Ovary (tissue), 9 donors: ENCODE data around the gene SLC25A33. TPM values are rescaled to one million over a fixed set of nuclear protein-coding genes. Genes with fewer than 3 reads are reported as not detected.

Source experiments
- DNase-seq, 5 donors: peaks; one replicate each; pipeline ENCODE4 v3.0.0-alpha.2; 2019 to 2020
- H3K27ac ChIP-seq, 2 donors: fragments of 200-600 bp; one replicate each; pipeline versions ENCODE4 v1.5.1 to v1.8.0; 2019 to 2022
- H3K27me3 ChIP-seq: fragments of 200-600 bp; one replicate; pipeline ENCODE4 v1.8.0; 2022
- H3K36me3 ChIP-seq: fragments of 200-600 bp; sonication (generic); one replicate; pipeline ENCODE4 v1.5.1; 2019
- H3K4me1 ChIP-seq: one replicate; pipeline ENCODE4 v1.8.1; 2013; ENCODE audit warnings: mild to moderate bottlenecking, moderate library complexity; ENCODE audit not compliant: insufficient read depth
- H3K4me3 ChIP-seq: fragments of 200-600 bp; sonication (generic); one replicate; pipeline ENCODE4 v1.5.1; 2017
- H3K9me3 ChIP-seq, 2 donors: fragments of 200-600 bp in 1 of 2; sonication (generic) in 1 of 2; one replicate each; pipeline versions ENCODE4 v1.5.1 to v1.8.1; 2013 to 2019; ENCODE audit warnings: mild to moderate bottlenecking in 1 of 2, moderate library complexity in 1 of 2
- CTCF ChIP-seq, 3 donors: fragments of 450-650 bp in 2 of 3; fragments of 200-600 bp in 1 of 3; IDR thresholded peaks; one replicate each; pipeline versions ENCODE4 v1.5.1 to v1.8.0; 2016 to 2022; ENCODE audit warnings: antibody characterized with exemption in 3 of 3, mild to moderate bottlenecking in 1 of 3
- EP300 ChIP-seq: sonication (generic); formaldehyde crosslinking; IDR thresholded peaks from one replicate; pipeline ENCODE4 v1.6.1; 2017; ENCODE audit warnings: antibody characterized with exemption
- POLR2A ChIP-seq: fragments of 450-650 bp; IDR thresholded peaks from one replicate; pipeline ENCODE4 v1.6.1; 2017; ENCODE audit warnings: antibody characterized with exemption, mild to moderate bottlenecking, moderate library complexity
- WGBS, 3 donors: extraction: QIAGEN DNeasy Blood & Tissue Kit in 1 of 3; methylation state at CpG; one replicate each; pipeline versions ENCODE4 v1.1.5 to v1.1.7; 2013 to 2017; 5-methylcytosine and 5-hydroxymethylcytosine counted together
- intact Hi-C, 4 donors: fragments of 100-400 bp; cut with DNase I; formaldehyde crosslinking; loops; one replicate each; pipeline versions ENCODE4 v1.11.0 to v1.15.1; 2022 to 2023
- polyA plus RNA-seq, 2 donors: library from polyadenylated mRNA; stranded (reverse); fragments of 200-250 nt in 1 of 2; fragments of 350-450 nt in 1 of 2; fragmentation: Illumina TruSeq in 1 of 2; extraction: RNeasy Lipid Tissue Mini Kit (QIAGEN cat#74804) in 1 of 2; gene quantifications; one replicate each; pipeline ENCODE4 v1.2.3, GENCODE V29; 2013 to 2014
- total RNA-seq, 7 donors: library from RNA; depleted of rRNA in 2 of 7; stranded (reverse); fragments of >200 nt in 2 of 7; fragmentation: NEBNext Ultra II Directional in 3 of 7; extraction: Animal tissue kit (Norgen Biotek cat#: 25700) in 3 of 7; gene quantifications; one replicate each; pipeline versions ENCODE4 v1.1.0 to v1.2.4, GENCODE V29; 2016 to 2023
- donor health status: DM: no; HTN: no; CAD: no; lungs with moderate emphysema.
- donor health status: DM: no; HTN: no; CAD: no.
- donor health status: Bipolar disorder and iron deficiency.
- donor health status: DM: yes; HTN: yes; CAD: no.
- donor health status: DM: no; HTN: no; CAD: no.
- donor health status: DM: yes; HTN: yes; CAD: no.

Gene SLC25A33
- total and polyA plus RNA-seq, 9 donors, result 1.3 to 5.9 (median 3.9) TPM

GRCh38 chr1:9537863-9538668, 1.2 kb upstream of the SLC25A33 start:
- Histone ChIP-seq H3K27me3 (no peaks in the 10 kb centered on the region), H3K4me3 (no peak overlapping the region), H3K36me3 (no peaks in the 10 kb centered on the region), H3K9me3 (no peaks in the 10 kb centered on the region), H3K27ac (peak overlapping the region; percentile 24 to 83), H3K4me1 (peaks cover 2% of the 10 kb centered on the region)
- intact Hi-C loops, result no loop called here
- WGBS, 3 donors, result 75 to 82% (median 81%) methylated on average over 7 of the region's 7 CpGs
- TF ChIP-seq EP300 (no peak), CTCF (IDR thresholded peaks at IDR 0.05) (no peak), POLR2A (no peak)
- DNase-seq, result no peak

- DNase-seq, result peak; percentile 28 to 57 (median 52)
- Histone ChIP-seq H3K4me3 (no peak overlapping the region), H3K27me3 (no peaks in the 10 kb centered on the region), H3K4me1 (peaks cover 2% of the 10 kb centered on the region), H3K36me3 (no peaks in the 10 kb centered on the region), H3K27ac (peak overlapping the region; percentile 48 to 83), H3K9me3 (no peaks in the 10 kb centered on the region)
- WGBS, 3 donors, result 69 to 76% (median 72%) methylated on average over 23 of the region's 23 CpGs
- intact Hi-C loops, result no loop called here
- no peak for TF ChIP-seq POLR2A
- TF ChIP-seq EP300, result no peak
- TF ChIP-seq CTCF (IDR thresholded peaks at IDR 0.05), result no peak
These were observed 548 bp upstream of the SLC25A33 start for GRCh38 chr1:9538669-9539164.

GRCh38 chr1:9539829-9540550, 725 bp downstream of the SLC25A33 start:
- Histone ChIP-seq H3K27me3 (no peaks in the 10 kb centered on the region), H3K9me3 (no peaks in the 10 kb centered on the region), H3K36me3 (no peaks in the 10 kb centered on the region), H3K27ac (peak overlapping the region; percentile 82 to 83), H3K4me3 (peak overlapping the region; percentile 68), H3K4me1 (peaks cover 2% of the 10 kb centered on the region)
- DNase-seq, result peak; percentile 55 to 77 (median 69)
- TF ChIP-seq CTCF (IDR thresholded peaks at IDR 0.05) (peak in 1 of 3 donors; percentile 4), POLR2A (no peak)
- WGBS, 3 donors, result 4 to 14% (median 5%) methylated on average over 22 to 61 of the region's 61 CpGs
- intact Hi-C loops, result no loop called here

- WGBS, 3 donors, result 6 to 16% (median 13%) methylated on average over 3 of the region's 3 CpGs
- no peaks in the 10 kb centered on the region for H3K36me3 ChIP-seq
- H3K4me1 ChIP-seq, result peaks cover 2% of the 10 kb centered on the region
- H3K27me3 ChIP-seq, result no peaks in the 10 kb centered on the region
- no peak overlapping the region for H3K27ac ChIP-seq
- no peaks in the 10 kb centered on the region for H3K9me3 ChIP-seq
- intact Hi-C loops, result no loop called here
- DNase-seq, result no peak
- H3K4me3 ChIP-seq, result no peak overlapping the region
- TF ChIP-seq POLR2A (no peak), EP300 (no peak), CTCF (IDR thresholded peaks at IDR 0.05) (no peak)
These were observed 3.2 kb downstream of the SLC25A33 start for GRCh38 chr1:9542430-9542829.
